Measurements from ENCODE around the gene HDAC7. TPM values are rescaled to one million over a fixed set of nuclear protein-coding genes. Genes with fewer than 3 reads are reported as not detected.

HDAC7 gene
- 3.7 and 4.6 TPM in 2 replicates for total RNA-seq (2016; rRNA removed; fragmentation: Illumina TruSeq; extraction: Trizol)
- total RNA-seq (2016; cell fraction: cytosol; rRNA removed; fragmentation: Illumina TruSeq; extraction: Trizol; ENCODE audit: low read depth) = 1.5 and 2.7 TPM in 2 replicates
- 3.3 and 5.0 TPM in 2 replicates for total RNA-seq (2016; cell fraction: insoluble cytoplasmic fraction; rRNA removed; fragmentation: Illumina TruSeq; extraction: Trizol)
- total RNA-seq (2016; cell fraction: membrane; rRNA removed; fragmentation: Illumina TruSeq; extraction: Trizol) = 4.5 and 5.3 TPM in 2 replicates
- 5.2 and 5.6 TPM in 2 replicates for total RNA-seq (2016; cell fraction: nucleus; rRNA removed; fragmentation: Illumina TruSeq; extraction: Trizol)
- 8.5 and 10.8 TPM in 2 replicates for polyA plus RNA-seq (2011; rRNA removed)
- polyA plus RNA-seq (2011; cell fraction: cytosol; rRNA removed) = 3.4 and 5.9 TPM in 2 replicates
- 44.6 and 61.9 TPM in 2 replicates for polyA plus RNA-seq (2011; cell fraction: nucleus; rRNA removed)
- 3.9 and 6.2 TPM in 2 replicates for polyA plus RNA-seq (2012)
- 1.6 and 1.8 TPM in 2 replicates for polyA plus RNA-seq (2016; cell fraction: cytosol; fragmentation: Illumina TruSeq; extraction: Trizol; ENCODE audit: low read depth)
- polyA plus RNA-seq (2016; cell fraction: insoluble cytoplasmic fraction; fragmentation: Illumina TruSeq; extraction: Trizol; ENCODE audit: low read depth) = 7.3 and 8.0 TPM in 2 replicates
- polyA plus RNA-seq (2016; cell fraction: membrane; fragmentation: Illumina TruSeq; extraction: Trizol; ENCODE audit: low read depth) = 5.0 and 6.0 TPM in 2 replicates
- 15.8 and 16.2 TPM in 2 replicates for polyA plus RNA-seq (2016; cell fraction: nucleus; fragmentation: Illumina TruSeq; extraction: Trizol; ENCODE audit: insufficient read depth, low read depth)
- polyA minus RNA-seq (2011; rRNA and poly(A)+ RNA removed; ENCODE audit: low replicate concordance) = 11.8 and 35.8 TPM in 2 replicates
- polyA minus RNA-seq (2011; cell fraction: cytosol; rRNA and poly(A)+ RNA removed) = 2.3 and 4.6 TPM in 2 replicates
- 6.8 and 9.5 TPM in 2 replicates for polyA minus RNA-seq (2011; cell fraction: nucleus; rRNA and poly(A)+ RNA removed)
- Bru-seq, nascent RNA = percentile 50 among the genes with signal in this experiment
- BruChase-seq, experiment 1, labeled RNA remaining after a 6-hour chase = percentile 58 among the genes with signal in this experiment
- percentile 51 among the genes with signal in this experiment for BruChase-seq, experiment 2, labeled RNA remaining after a 2-hour chase
- long read RNA-seq, experiment 1, partial matches to known transcripts = 1 of 3 reads
- long read RNA-seq, experiment 1, other reads (novel, unspliced or antisense) = 2 of 3 reads
- long read RNA-seq, experiment 2, full-length matches to known transcripts = 11 of 43 reads
- long read RNA-seq, experiment 2, partial matches to known transcripts = 12 of 43 reads
- long read RNA-seq, experiment 2, other reads (novel, unspliced or antisense) = 20 of 43 reads

GRCh38 chr12:47819896-47820630 is at the start of gene HDAC7:
Gene HDAC7 (minus strand): TSS chr12:47819903. CDS start chr12:47819785, 118 bp downstream.
- POLR2A ChIA-PET = interaction anchor here (0.6 to 2.9 kb wide), 8 partner anchors 7 to 114 kb away, joined by 3 to 11 read pairs (median 6); partner anchors contain the start of gene RPAP3
- intact Hi-C loops (cut with micrococcal nuclease; ENCODE audit: unreplicated experiment) = loop anchor here (1.0 kb wide), 1 partner anchor 17 kb away; no protein-coding TSS in a partner anchor
- Histone ChIP-seq H3K79me2 (ENCODE audit: insufficient read depth, low read length) (no peaks in the 10 kb centered on the region), H3K36me3 (replicated peaks in 1 of 2; ENCODE audit: control insufficient read depth in 1 of 2, insufficient read depth in 2 of 2, low read length in 2 of 2) (no peaks in the 10 kb centered on the region), H4K20me1 (ENCODE audit: insufficient read depth, low read length) (peaks cover 4% of the 10 kb centered on the region; the same call in 1 of the 2 replicates), H2AFZ (ENCODE audit: low read length) (no peak within 1 kb of the TSS), H3K27me3 (ENCODE audit: control insufficient read depth in 1 of 2, insufficient read depth in 2 of 2, low read length in 2 of 2) (peaks cover 0 to 31% of the 10 kb centered on the region in 2 experiments; a peak in 3 of 5 replicates), H3K9me3 (ENCODE audit: low read length) (no peaks in the 10 kb centered on the region), H3K4me2 (ENCODE audit: low read depth, low read length) (peak within 1 kb of the TSS; percentile 100), H3K4me3 (replicated peaks in 1 of 3; ENCODE audit: insufficient read depth in 1 of 3, low read depth in 2 of 3, low read length in 3 of 3) (peak within 1 kb of the TSS; percentile 69 to 86 (median 78)), H3K9ac (ENCODE audit: insufficient read depth, low read depth, low read length) (peak within 1 kb of the TSS; percentile 84), H3K27ac (ENCODE audit: extremely low read length, insufficient read depth, low read length) (peak within 1 kb of the TSS; percentile 65), H3K4me1 (ENCODE audit: insufficient read depth, low read length) (peaks cover 49% of the 10 kb centered on the region)
- peak; percentile 62 for DNase-seq (ENCODE audit: low spot score)
- WGBS (ENCODE audit: low lambda C conversion rate) = 0% methylated on average over 4 of the region's 58 CpGs
- CTCF ChIA-PET (ENCODE audit: low intra/inter-chr PET ratio, low total read pairs) = no interaction called here
- no TSS peak for BruUV-seq (replicated peaks)
- peak; percentile 47 for ATAC-seq
- in situ Hi-C loops (cut with HindIII; ENCODE audit: extremely low pct_ligation_motif_present, low pct_unique_long_range_greater_than_20kb) = no loop called here
- no peak for FAIRE-seq
- no peak for TF ChIP-seq ZNF776 (CRISPR knock-in tag; IDR thresholded peaks at IDR 0.05)
- no peak for TF ChIP-seq ZNF17 (CRISPR knock-in tag; IDR thresholded peaks at IDR 0.05)
- peak; percentile 20; the same call in 1 of the 2 replicates for TF ChIP-seq HOXA3 (CRISPR knock-in tag; IDR thresholded peaks at IDR 0.05)
- no peak for TF ChIP-seq JUN (CRISPR knock-in tag; IDR thresholded peaks at IDR 0.05)
- peak; percentile 48; the same call in 1 of the 2 replicates for TF ChIP-seq ZXDC (CRISPR knock-in tag; IDR thresholded peaks at IDR 0.05)
- TF ChIP-seq ZFAT (CRISPR knock-in tag; conservative IDR thresholded peaks at IDR 0.05) = no peak
- TF ChIP-seq ZNF512 (CRISPR knock-in tag; IDR thresholded peaks at IDR 0.05) = no peak
- no peak for TF ChIP-seq ZFP37 (CRISPR knock-in tag; IDR thresholded peaks at IDR 0.05; ENCODE audit: borderline replicate concordance)
- TF ChIP-seq SMAD3 (CRISPR knock-in tag; IDR thresholded peaks at IDR 0.05) = no peak
- TF ChIP-seq MAF1 (CRISPR knock-in tag; IDR thresholded peaks at IDR 0.05; ENCODE audit: borderline replicate concordance) = no peak
- no peak for TF ChIP-seq SKIL (CRISPR knock-in tag; IDR thresholded peaks at IDR 0.05; ENCODE audit: borderline replicate concordance)

All from HepG2 (cell line).